ENCODE measurements around the gene NFIX.

Gene NFIX

GRCh38 chr19:13128583-13128982, 133.3 kb downstream of the NFIX start:
- peaks cover 7% of the 10 kb centered on the region for H3K4me1 ChIP-seq (ENCODE audit: control insufficient read depth, insufficient read depth, low read length)
- H3K9ac ChIP-seq (ENCODE audit: low read length), result no peak overlapping the region
- H3K9me3 ChIP-seq (ENCODE audit: control insufficient read depth, low read length), result no peaks in the 10 kb centered on the region
- H3K27me3 ChIP-seq (ENCODE audit: control insufficient read depth, insufficient read depth, low read length), result no peaks in the 10 kb centered on the region
- H3K36me3 ChIP-seq (ENCODE audit: control insufficient read depth, insufficient read depth, low read length), result no peaks in the 10 kb centered on the region
- H3K4me3 ChIP-seq (ENCODE audit: low read length), result no peak overlapping the region

GRCh38 chr19:13129384-13129783, 134.1 kb downstream of the NFIX start:
- Histone ChIP-seq H3K9me3 (ENCODE audit: control insufficient read depth, low read length) (no peaks in the 10 kb centered on the region), H3K9ac (ENCODE audit: low read length) (no peak overlapping the region), H3K4me3 (ENCODE audit: low read length) (no peak overlapping the region), H3K4me1 (ENCODE audit: control insufficient read depth, insufficient read depth, low read length) (peaks cover 7% of the 10 kb centered on the region), H3K36me3 (ENCODE audit: control insufficient read depth, insufficient read depth, low read length) (no peaks in the 10 kb centered on the region), H3K27me3 (ENCODE audit: control insufficient read depth, insufficient read depth, low read length) (no peaks in the 10 kb centered on the region)

- Histone ChIP-seq H3K27me3 (ENCODE audit: control insufficient read depth, insufficient read depth, low read length) (no peaks in the 10 kb centered on the region), H3K9ac (ENCODE audit: low read length) (no peak overlapping the region), H3K36me3 (ENCODE audit: control insufficient read depth, insufficient read depth, low read length) (no peaks in the 10 kb centered on the region), H3K4me3 (ENCODE audit: low read length) (no peak overlapping the region), H3K4me1 (ENCODE audit: control insufficient read depth, insufficient read depth, low read length) (peaks cover 7% of the 10 kb centered on the region), H3K9me3 (ENCODE audit: control insufficient read depth, low read length) (no peaks in the 10 kb centered on the region)
Observed at GRCh38 chr19:13130886-13131490, 135.7 kb downstream of the NFIX start.

GRCh38 chr19:13132471-13133180, 137.4 kb downstream of the NFIX start:
- Histone ChIP-seq H3K36me3 (ENCODE audit: control insufficient read depth, insufficient read depth, low read length) (no peaks in the 10 kb centered on the region), H3K9me3 (ENCODE audit: control insufficient read depth, low read length) (no peaks in the 10 kb centered on the region), H3K4me1 (ENCODE audit: control insufficient read depth, insufficient read depth, low read length) (peaks cover 7% of the 10 kb centered on the region), H3K9ac (ENCODE audit: low read length) (no peak overlapping the region), H3K4me3 (ENCODE audit: low read length) (no peak overlapping the region), H3K27me3 (ENCODE audit: control insufficient read depth, insufficient read depth, low read length) (no peaks in the 10 kb centered on the region)

GRCh38 chr19:13133241-13133870, 138.1 kb downstream of the NFIX start:
- no peak overlapping the region for H3K9ac ChIP-seq (ENCODE audit: low read length)
- H3K9me3 ChIP-seq (ENCODE audit: control insufficient read depth, low read length), result no peaks in the 10 kb centered on the region
- H3K36me3 ChIP-seq (ENCODE audit: control insufficient read depth, insufficient read depth, low read length), result no peaks in the 10 kb centered on the region
- no peak overlapping the region for H3K4me3 ChIP-seq (ENCODE audit: low read length)
- H3K4me1 ChIP-seq (ENCODE audit: control insufficient read depth, insufficient read depth, low read length), result peaks cover 5% of the 10 kb centered on the region
- no peaks in the 10 kb centered on the region for H3K27me3 ChIP-seq (ENCODE audit: control insufficient read depth, insufficient read depth, low read length)

GRCh38 chr19:13134626-13135025, 139.4 kb downstream of the NFIX start:
- H3K27me3 ChIP-seq (ENCODE audit: control insufficient read depth, insufficient read depth, low read length), result no peaks in the 10 kb centered on the region
- no peaks in the 10 kb centered on the region for H3K36me3 ChIP-seq (ENCODE audit: control insufficient read depth, insufficient read depth, low read length)
- no peaks in the 10 kb centered on the region for H3K9me3 ChIP-seq (ENCODE audit: control insufficient read depth, low read length)
- no peak overlapping the region for H3K9ac ChIP-seq (ENCODE audit: low read length)
- no peak overlapping the region for H3K4me3 ChIP-seq (ENCODE audit: low read length)
- H3K4me1 ChIP-seq (ENCODE audit: control insufficient read depth, insufficient read depth, low read length), result no peaks in the 10 kb centered on the region

- Histone ChIP-seq H3K4me3 (ENCODE audit: low read length) (no peak overlapping the region), H3K36me3 (ENCODE audit: control insufficient read depth, insufficient read depth, low read length) (no peaks in the 10 kb centered on the region), H3K4me1 (ENCODE audit: control insufficient read depth, insufficient read depth, low read length) (no peaks in the 10 kb centered on the region), H3K9me3 (ENCODE audit: control insufficient read depth, low read length) (no peaks in the 10 kb centered on the region), H3K9ac (ENCODE audit: low read length) (no peak overlapping the region), H3K27me3 (ENCODE audit: control insufficient read depth, insufficient read depth, low read length) (no peaks in the 10 kb centered on the region)
Observed at GRCh38 chr19:13135068-13136062, 140.1 kb downstream of the NFIX start.

GRCh38 chr19:13137290-13137794, 142.1 kb downstream of the NFIX start:
- no peaks in the 10 kb centered on the region for H3K36me3 ChIP-seq (ENCODE audit: control insufficient read depth, insufficient read depth, low read length)
- no peaks in the 10 kb centered on the region for H3K4me1 ChIP-seq (ENCODE audit: control insufficient read depth, insufficient read depth, low read length)
- no peaks in the 10 kb centered on the region for H3K27me3 ChIP-seq (ENCODE audit: control insufficient read depth, insufficient read depth, low read length)

GRCh38 chr19:13138171-13138915, 143.1 kb downstream of the NFIX start:
- H3K27me3 ChIP-seq (ENCODE audit: control insufficient read depth, insufficient read depth, low read length), result no peaks in the 10 kb centered on the region
- no peaks in the 10 kb centered on the region for H3K9me3 ChIP-seq (ENCODE audit: control insufficient read depth, low read length)
- no peaks in the 10 kb centered on the region for H3K36me3 ChIP-seq (ENCODE audit: control insufficient read depth, insufficient read depth, low read length)
- no peak overlapping the region for H3K9ac ChIP-seq (ENCODE audit: low read length)
- peaks cover 5% of the 10 kb centered on the region for H3K4me1 ChIP-seq (ENCODE audit: control insufficient read depth, insufficient read depth, low read length)
- H3K4me3 ChIP-seq (ENCODE audit: low read length), result no peak overlapping the region

More at GRCh38 chr19:13137290-13137794, 142.1 kb downstream of the NFIX start:
- Histone ChIP-seq H3K4me3 (ENCODE audit: low read length) (no peak overlapping the region), H3K9ac (ENCODE audit: low read length) (no peak overlapping the region), H3K9me3 (ENCODE audit: control insufficient read depth, low read length) (no peaks in the 10 kb centered on the region)

- no peaks in the 10 kb centered on the region for H3K36me3 ChIP-seq (ENCODE audit: control insufficient read depth, insufficient read depth, low read length)
Observed at GRCh38 chr19:13138916-13139198, 143.6 kb downstream of the NFIX start.

GRCh38 chr19:13139633-13140311, 144.5 kb downstream of the NFIX start:
- Histone ChIP-seq H3K9me3 (ENCODE audit: control insufficient read depth, low read length) (no peaks in the 10 kb centered on the region), H3K27me3 (ENCODE audit: control insufficient read depth, insufficient read depth, low read length) (no peaks in the 10 kb centered on the region), H3K9ac (ENCODE audit: low read length) (no peak overlapping the region), H3K4me3 (ENCODE audit: low read length) (no peak overlapping the region), H3K4me1 (ENCODE audit: control insufficient read depth, insufficient read depth, low read length) (peaks cover 12% of the 10 kb centered on the region), H3K36me3 (ENCODE audit: control insufficient read depth, insufficient read depth, low read length) (no peaks in the 10 kb centered on the region)

More at GRCh38 chr19:13138916-13139198, 143.6 kb downstream of the NFIX start:
- no peak overlapping the region for H3K4me3 ChIP-seq (ENCODE audit: low read length)
- peaks cover 5% of the 10 kb centered on the region for H3K4me1 ChIP-seq (ENCODE audit: control insufficient read depth, insufficient read depth, low read length)
- H3K9me3 ChIP-seq (ENCODE audit: control insufficient read depth, low read length), result no peaks in the 10 kb centered on the region
- H3K9ac ChIP-seq (ENCODE audit: low read length), result no peak overlapping the region
- H3K27me3 ChIP-seq (ENCODE audit: control insufficient read depth, insufficient read depth, low read length), result no peaks in the 10 kb centered on the region
